NCI-H146 treated with DMSO at 0.1 percent for 48 hours (cell line): ENCODE measurements around the gene AP4M1.

Experiments
- DNase-seq: peaks from one replicate; lab custom pipeline; 2025; ENCODE audit not compliant: unreplicated experiment; lab: John Stamatoyannopoulos, UW

Gene AP4M1

GRCh38 chr7:100101016-100101862 is at the start of gene AP4M1, which contains the start of gene MCM7:
AP4M1 (plus strand) TSS chr7:100101643; CDS start chr7:100101715, 72 bp downstream.
MCM7 (minus strand) TSS chr7:100101397; CDS start chr7:100101294, 103 bp downstream.
- DNase-seq = peak; percentile 96

- DNase-seq = peak; percentile 34
Measured at GRCh38 chr7:100053215-100053614, 48.2 kb upstream of the AP4M1 start.

- DNase-seq = no peak
Measured at GRCh38 chr7:100057006-100057405, 44.4 kb upstream of the AP4M1 start.

- DNase-seq = no peak
Measured at GRCh38 chr7:100059251-100059739, 42.1 kb upstream of the AP4M1 start.

GRCh38 chr7:100061518-100062193 is 39.8 kb upstream of the AP4M1 start:
- DNase-seq = no peak

GRCh38 chr7:100063376-100063775 is 38.1 kb upstream of the AP4M1 start:
- no peak for DNase-seq

GRCh38 chr7:100064162-100064561 is 37.3 kb upstream of the AP4M1 start:
- no peak for DNase-seq

- no peak for DNase-seq
Measured at GRCh38 chr7:100065452-100066186, 35.8 kb upstream of the AP4M1 start.

- DNase-seq = peak; percentile 6
Measured at GRCh38 chr7:100066953-100067352, 34.5 kb upstream of the AP4M1 start.

- DNase-seq = no peak
Measured at GRCh38 chr7:100069991-100070390, 31.5 kb upstream of the AP4M1 start.

GRCh38 chr7:100071018-100071723 is 30.3 kb upstream of the AP4M1 start:
- no peak for DNase-seq

- DNase-seq = no peak
Measured at GRCh38 chr7:100072462-100072861, 29.0 kb upstream of the AP4M1 start.

- DNase-seq = no peak
Measured at GRCh38 chr7:100074841-100075240, 26.6 kb upstream of the AP4M1 start.

GRCh38 chr7:100075418-100075817 is 26.0 kb upstream of the AP4M1 start:
- no peak for DNase-seq

GRCh38 chr7:100077205-100077604 is 24.2 kb upstream of the AP4M1 start:
- no peak for DNase-seq

GRCh38 chr7:100079024-100079560 is 22.4 kb upstream of the AP4M1 start:
- no peak for DNase-seq

- peak; percentile 35 for DNase-seq
Measured at GRCh38 chr7:100080907-100081534, 20.4 kb upstream of the AP4M1 start.

- DNase-seq = peak; percentile 96
Measured at GRCh38 chr7:100081535-100082102, 19.8 kb upstream of the AP4M1 start, which contains the start of gene ZNF3. ZNF3 (minus strand) TSS chr7:100081723; CDS start chr7:100077357, 4,366 bp downstream.

GRCh38 chr7:100082978-100083377 is 18.5 kb upstream of the AP4M1 start:
- DNase-seq = no peak
